Upper lobe of left lung (tissue), 4 donors: ENCODE results near the gene PP2D1.

Experiments used
- CTCF ChIP-seq, 6 experiments: fragments of 450-650 bp in 4 of 6; fragments of 200-600 bp in 2 of 6; sonication (generic) in 2 of 6; IDR thresholded peaks; one replicate each; pipeline ENCODE4 v1.5.1; 2016 to 2019; ENCODE audit warnings: antibody characterized with exemption in 6 of 6
- EP300 ChIP-seq, 4 donors: sonication (generic); formaldehyde crosslinking; IDR thresholded peaks; one replicate each; pipeline ENCODE4 v1.5.1; 2017; ENCODE audit warnings: antibody characterized with exemption in 4 of 4, control low read depth in 2 of 4
- POLR2A ChIP-seq, 4 donors: fragments of 450-650 bp; IDR thresholded peaks; one replicate each; pipeline ENCODE4 v1.5.1; 2016 to 2017; ENCODE audit warnings: antibody characterized with exemption in 4 of 4, mild to moderate bottlenecking in 2 of 4
- POLR2AphosphoS5 ChIP-seq, 2 donors: sonication (generic); formaldehyde crosslinking; IDR thresholded peaks; one replicate each; pipeline ENCODE4 v1.5.1; 2017; ENCODE audit warnings: antibody characterized with exemption in 2 of 2

- TF ChIP-seq CTCF (IDR thresholded peaks at IDR 0.05) (no peak), POLR2AphosphoS5 (IDR thresholded peaks at IDR 0.05) (no peak), POLR2A (IDR thresholded peaks at IDR 0.05) (no peak), EP300 (IDR thresholded peaks at IDR 0.05) (peak in 2 of 4 donors; percentile 8 to 32)
These were observed 49.1 kb upstream of the PP2D1 start for GRCh38 chr3:20060974-20061685.
